GM13977 (cell line): Measurements from ENCODE around the gene PLXNB2.

Experiments used
- DNase-seq: peaks from one replicate; pipeline ENCODE4 v3.0.0; 2012; ENCODE audit warnings: low spot score
- CTCF ChIP-seq: IDR thresholded peaks from 2 replicates; pipeline ENCODE4 v1.5.1; 2012; ENCODE audit warnings: mild to moderate bottlenecking, control low read depth; ENCODE audit not compliant: insufficient read depth; ENCODE audit errors: extremely low read depth, missing control alignments
- in situ Hi-C: fragments of 300-500 bp; cut with MboI; formaldehyde crosslinking; loops from one replicate; pipeline ENCODE4 v1.12.0; 2022; ENCODE audit warnings: low sequenced_read_pairs, low pct_unique_long_range_greater_than_20kb, mixed read lengths, inconsistent platforms; ENCODE audit not compliant: unreplicated experiment

The PLXNB2 gene

GRCh38 chr22:50311606-50312351, 4.3 kb upstream of the PLXNB2 start:
- in situ Hi-C loops = no loop called here
- TF ChIP-seq CTCF = no peak
- no peak for DNase-seq

GRCh38 chr22:50310949-50311444, 3.6 kb upstream of the PLXNB2 start:
- in situ Hi-C loops = no loop called here
- no peak for DNase-seq
- no peak for TF ChIP-seq CTCF

GRCh38 chr22:50310031-50310722, 2.7 kb upstream of the PLXNB2 start:
- no peak for TF ChIP-seq CTCF
- in situ Hi-C loops = no loop called here
- DNase-seq = no peak

GRCh38 chr22:50309601-50309991, 2.1 kb upstream of the PLXNB2 start:
- TF ChIP-seq CTCF = no peak
- DNase-seq = no peak
- in situ Hi-C loops = no loop called here

GRCh38 chr22:50308986-50309600, 1.6 kb upstream of the PLXNB2 start:
- in situ Hi-C loops = no loop called here
- no peak for DNase-seq

More at GRCh38 chr22:50308986-50309600, 1.6 kb upstream of the PLXNB2 start:
- no peak for TF ChIP-seq CTCF
